Kidney epithelial cell (primary cell): ENCODE measurements around the gene NKX1-1. TPM values are rescaled to one million over a fixed set of nuclear protein-coding genes. Genes with fewer than 3 reads are reported as not detected.

ENCODE experiments used
- DNase-seq: peaks from one replicate; pipeline ENCODE4 v3.0.0-alpha.2; 2010; ENCODE audit warnings: low read depth
- H3K27me3 ChIP-seq: 2 replicates; pipeline ENCODE4 v1.6.0; 2011; ENCODE audit warnings: low read length; ENCODE audit not compliant: control insufficient read depth, insufficient read depth
- H3K36me3 ChIP-seq: 2 replicates; pipeline ENCODE4 v1.5.1; 2011; ENCODE audit warnings: low read length; ENCODE audit not compliant: control insufficient read depth, insufficient read depth
- H3K4me3 ChIP-seq: 2 replicates; pipeline ENCODE4 v1.5.1; 2011; ENCODE audit warnings: low read depth, mild to moderate bottlenecking, control low read depth, low read length
- CTCF ChIP-seq: IDR thresholded peaks from 2 replicates; pipeline ENCODE4 v1.5.1; 2011; ENCODE audit warnings: mild to moderate bottlenecking, moderate library complexity, low read length, control low read depth, inconsistent platforms; ENCODE audit not compliant: insufficient read depth, poor library complexity, severe bottlenecking
- total RNA-seq: library from RNA; depleted of rRNA; stranded (reverse); fragments of >200 nt; gene quantifications from 2 replicates; pipeline ENCODE4 v1.2.3, GENCODE V29; 2015

NKX1-1 gene
- total RNA-seq, 1 donor from 2014 or later = not detected

DNA sequence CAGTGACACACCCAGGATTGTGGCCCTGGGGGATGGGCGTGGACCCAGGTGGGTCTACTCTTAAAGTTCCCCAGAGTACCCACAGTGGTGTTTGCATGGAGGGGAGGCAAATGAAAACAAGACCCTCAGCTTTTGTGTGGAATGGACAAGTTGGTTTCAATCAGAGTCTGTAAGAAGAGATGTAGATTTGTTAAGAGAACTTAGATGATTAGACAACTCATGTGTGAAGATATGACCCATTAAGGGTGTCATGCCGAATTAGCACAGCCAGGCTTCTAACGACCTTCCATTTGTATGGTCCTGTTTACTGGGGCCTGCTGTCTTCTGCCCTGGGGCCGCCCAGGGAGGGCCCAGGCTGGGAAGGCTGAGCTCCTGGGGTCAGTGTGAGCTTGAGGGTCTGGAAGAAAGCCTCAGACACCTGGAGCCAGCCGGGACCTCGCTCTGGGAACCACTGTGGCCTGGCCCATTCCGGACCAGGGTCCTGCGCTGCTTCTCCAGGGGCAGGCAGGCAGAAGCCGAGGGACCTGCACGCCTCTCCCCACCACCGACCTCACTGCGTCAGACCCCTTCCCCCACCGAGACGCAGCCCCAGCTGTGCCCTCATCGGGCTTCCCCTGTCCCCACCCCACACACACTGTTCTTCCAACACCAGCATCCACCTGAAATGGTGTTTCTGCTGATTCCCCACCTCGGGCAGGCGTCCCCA, 38.9 kb downstream of the NKX1-1 start:
- Histone ChIP-seq H3K27me3 (no peaks in the 10 kb centered on the region), H3K4me3 (no peak overlapping the region), H3K36me3 (no peaks in the 10 kb centered on the region)
- no peak for DNase-seq
- TF ChIP-seq CTCF = no peak

DNA sequence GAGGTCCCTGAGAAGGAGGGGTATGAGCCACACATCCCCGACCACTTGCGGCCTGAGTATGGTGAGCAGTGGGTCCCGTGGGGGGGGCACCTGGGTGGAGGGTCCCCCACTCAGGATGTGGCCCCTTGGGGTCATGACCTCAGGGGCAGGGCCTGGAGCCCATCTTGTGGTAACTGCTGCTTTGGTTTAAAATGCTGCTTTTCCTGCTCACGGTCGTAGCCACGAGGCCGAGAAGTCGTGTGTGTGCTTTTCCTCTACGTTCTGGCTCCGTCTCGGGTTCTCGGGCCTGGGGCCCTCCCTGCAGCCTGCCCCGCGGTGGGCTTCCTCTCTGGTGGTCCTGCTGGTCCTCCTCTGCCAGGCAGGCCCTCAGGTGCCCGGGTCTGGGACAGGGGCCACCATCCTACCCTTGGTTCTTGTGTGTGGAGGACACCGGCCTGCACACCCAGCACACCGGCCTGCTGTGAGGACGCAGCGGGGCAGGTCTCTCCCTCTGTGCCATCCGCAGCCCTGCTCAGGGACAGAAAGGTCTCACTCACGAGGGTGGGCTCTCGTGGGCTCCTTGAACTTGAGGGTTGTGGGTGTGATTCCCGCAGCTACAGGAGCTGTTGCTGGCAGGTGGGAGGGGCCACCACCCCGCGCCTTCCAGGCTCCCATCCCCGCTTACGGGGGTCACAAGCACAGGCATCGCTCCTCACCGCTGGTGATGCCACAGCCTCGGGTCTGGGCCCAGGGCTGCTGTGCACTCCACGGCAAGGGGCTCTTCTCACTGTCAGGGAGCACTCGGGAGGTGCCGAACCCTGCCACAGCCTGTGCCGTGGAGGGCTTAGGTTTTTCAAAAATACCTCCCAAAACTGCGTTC, 39.6 kb downstream of the NKX1-1 start:
- Histone ChIP-seq H3K36me3 (no peaks in the 10 kb centered on the region), H3K4me3 (no peak overlapping the region), H3K27me3 (no peaks in the 10 kb centered on the region)
- no peak for TF ChIP-seq CTCF
- DNase-seq = no peak

DNA sequence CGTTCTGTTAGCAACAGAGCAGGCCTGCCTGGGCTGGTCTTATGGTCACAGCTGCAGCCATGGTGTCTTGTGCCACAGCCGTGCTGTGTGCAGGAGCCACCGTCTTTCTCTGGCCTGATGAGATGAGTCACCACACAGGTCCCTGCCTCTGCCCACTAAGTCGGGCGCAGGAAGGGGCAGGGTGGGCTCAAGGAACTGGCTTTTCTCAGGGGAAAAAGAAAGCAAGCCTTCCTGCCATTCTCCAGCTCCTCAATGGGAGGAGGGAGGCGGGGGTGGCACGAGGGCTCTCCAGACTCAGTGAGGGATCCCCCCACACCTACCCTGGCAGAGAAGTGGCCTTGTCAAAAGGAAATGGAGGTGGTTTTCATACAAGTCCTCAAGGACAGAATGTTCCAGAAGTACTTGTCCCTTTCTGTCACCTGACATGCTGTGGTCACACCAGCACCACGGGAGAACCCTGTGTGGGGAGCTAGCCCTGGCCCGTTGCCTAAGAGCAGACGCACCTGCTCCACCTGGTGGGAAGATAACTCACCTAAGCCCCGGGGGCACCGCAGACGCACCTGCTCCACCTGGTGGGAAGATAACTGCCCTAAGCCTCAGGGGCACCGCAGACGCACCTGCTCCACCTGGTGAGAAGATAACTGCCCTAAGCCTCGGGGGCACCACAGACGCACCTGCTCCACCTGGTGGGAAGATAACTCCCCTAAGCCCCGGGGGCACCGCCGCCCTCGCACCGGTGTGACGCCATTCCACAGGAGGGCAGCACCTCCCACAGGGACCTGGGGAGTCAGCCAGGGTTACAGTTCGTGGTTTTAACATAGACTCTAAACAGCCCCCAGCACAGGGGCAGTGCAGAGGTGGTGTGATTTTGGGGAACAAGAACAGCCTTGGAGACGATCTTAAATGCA, 40.7 kb downstream of the NKX1-1 start:
- H3K27me3 ChIP-seq = no peaks in the 10 kb centered on the region
- H3K36me3 ChIP-seq = no peaks in the 10 kb centered on the region
- H3K4me3 ChIP-seq = no peak overlapping the region
- no peak for TF ChIP-seq CTCF
- no peak for DNase-seq

- no peaks in the 10 kb centered on the region for H3K36me3 ChIP-seq
- DNase-seq = no peak
- H3K27me3 ChIP-seq = no peaks in the 10 kb centered on the region
- H3K4me3 ChIP-seq = no peak overlapping the region
- no peak for TF ChIP-seq CTCF
These were observed 41.5 kb downstream of the NKX1-1 start for GRCh38 chr4:1364748-1365147.

DNA sequence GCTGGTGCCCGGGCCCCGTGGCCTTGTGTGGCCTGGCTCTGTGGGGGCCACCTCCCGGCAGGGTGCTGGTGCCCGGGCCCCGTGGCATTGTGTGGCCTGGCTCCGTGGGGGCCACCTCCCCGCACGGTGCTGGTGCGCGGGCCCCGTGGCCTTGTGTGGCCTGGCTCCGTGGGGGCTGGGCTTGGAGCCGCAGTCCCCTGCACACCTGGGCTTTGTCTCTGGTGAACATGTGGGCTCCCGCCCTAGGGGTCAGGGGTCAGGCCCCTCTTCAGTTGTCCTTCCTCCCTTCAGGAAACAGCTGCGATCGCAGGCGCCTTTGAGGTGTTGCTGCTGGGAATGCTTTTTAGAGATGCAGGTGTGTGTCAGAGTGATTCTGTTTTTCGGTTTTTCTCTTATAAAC, 42.0 kb downstream of the NKX1-1 start:
- no peak for DNase-seq
- Histone ChIP-seq H3K27me3 (no peaks in the 10 kb centered on the region), H3K36me3 (no peaks in the 10 kb centered on the region), H3K4me3 (no peak overlapping the region)
- TF ChIP-seq CTCF = no peak
